Trophoblast cell (in vitro differentiated cells and primary cell): ENCODE data around the gene MSL2.
"Not testable (repeated sequence)": the region's sequence is repeated elsewhere in the genome, so short reads cannot be mapped to it uniquely, and the experiment has no call there.

Experiments
- DNase-seq, 2 donors: peaks; one replicate each; pipeline ENCODE4 v3.0.0-alpha.2; 2016
- H2AFZ ChIP-seq: 2 replicates; pipeline ENCODE4 v1.6.1; 2013; ENCODE audit warnings: low read length, moderate library complexity, mild to moderate bottlenecking; ENCODE audit not compliant: insufficient read depth, poor library complexity
- H2AK5ac ChIP-seq: 2 replicates; pipeline ENCODE4 v1.6.1; 2013; ENCODE audit warnings: mild to moderate bottlenecking, low read length
- H2BK120ac ChIP-seq: 2 replicates; pipeline ENCODE4 v1.6.1; 2013; ENCODE audit warnings: low read length, mild to moderate bottlenecking, moderate library complexity; ENCODE audit not compliant: insufficient read depth, poor library complexity
- H2BK12ac ChIP-seq: 2 replicates; pipeline ENCODE4 v1.6.1; 2013; ENCODE audit warnings: mild to moderate bottlenecking, low read length, moderate library complexity
- H2BK5ac ChIP-seq: 2 replicates; pipeline ENCODE4 v1.6.1; 2013; ENCODE audit warnings: low read length, low read depth, moderate library complexity, mild to moderate bottlenecking; ENCODE audit not compliant: poor library complexity
- H3K14ac ChIP-seq: 2 replicates; pipeline ENCODE4 v1.6.1; 2013; ENCODE audit warnings: mild to moderate bottlenecking, low read length
- H3K18ac ChIP-seq: 2 replicates; pipeline ENCODE4 v1.6.1; 2013; ENCODE audit warnings: mild to moderate bottlenecking, low read length
- H3K23ac ChIP-seq: 2 replicates; pipeline ENCODE4 v1.6.1; 2013; ENCODE audit warnings: low read length
- H3K27ac ChIP-seq: 2 replicates; pipeline ENCODE4 v1.5.1; 2013; ENCODE audit warnings: low read depth, mild to moderate bottlenecking, inconsistent platforms, low read length, moderate library complexity
- H3K27me3 ChIP-seq: 2 replicates; pipeline ENCODE4 v1.6.1; 2013; ENCODE audit warnings: inconsistent platforms, mild to moderate bottlenecking, low read length, moderate library complexity; ENCODE audit not compliant: insufficient read depth
- H3K36me3 ChIP-seq, 2 experiments: 1 replicate in 1 of 2; 2 replicates in 1 of 2; pipeline ENCODE4 v1.6.1; 2013; ENCODE audit warnings: low read length in 2 of 2, mild to moderate bottlenecking in 2 of 2, moderate library complexity in 1 of 2; ENCODE audit not compliant: insufficient read depth in 2 of 2, control insufficient read depth in 1 of 2
- H3K4ac ChIP-seq: 2 replicates; pipeline ENCODE4 v1.6.1; 2013; ENCODE audit warnings: low read depth, mild to moderate bottlenecking, low read length, moderate library complexity
- H3K4me1 ChIP-seq, 2 experiments: 1 replicate in 1 of 2; 2 replicates in 1 of 2; pipeline ENCODE4 v1.6.1; 2013; ENCODE audit warnings: low read length in 2 of 2, mild to moderate bottlenecking in 2 of 2, moderate library complexity in 1 of 2; ENCODE audit not compliant: insufficient read depth in 2 of 2, control insufficient read depth in 1 of 2
- H3K4me2 ChIP-seq: 2 replicates; pipeline ENCODE4 v1.6.1; 2013; ENCODE audit warnings: inconsistent platforms, mild to moderate bottlenecking, low read length, moderate library complexity
- H3K4me3 ChIP-seq: 2 replicates; pipeline ENCODE4 v1.5.1; 2013; ENCODE audit warnings: mild to moderate bottlenecking, low read depth, low read length, inconsistent platforms
- H3K79me1 ChIP-seq: one replicate; pipeline ENCODE4 v1.6.1; 2013; ENCODE audit warnings: low read length
- H3K79me2 ChIP-seq: 2 replicates; pipeline ENCODE4 v1.6.1; 2013; ENCODE audit warnings: low read length, mild to moderate bottlenecking; ENCODE audit not compliant: control insufficient read depth, insufficient read depth, poor library complexity
- H3K9ac ChIP-seq: 2 replicates; pipeline ENCODE4 v1.6.1; 2013; ENCODE audit warnings: mild to moderate bottlenecking, low read length
- H3K9me3 ChIP-seq: 2 replicates; pipeline ENCODE4 v1.6.1; 2013; ENCODE audit warnings: low read depth, mild to moderate bottlenecking, control low read depth, inconsistent platforms, low read length; ENCODE audit not compliant: insufficient read depth
- H4K12ac ChIP-seq: 2 replicates; pipeline ENCODE4 v1.6.1; 2013; ENCODE audit warnings: low read depth, mild to moderate bottlenecking, low read length, moderate library complexity
- H4K8ac ChIP-seq: 2 replicates; pipeline ENCODE4 v1.6.1; 2013; ENCODE audit warnings: low read depth, mild to moderate bottlenecking, low read length, moderate library complexity
- H4K91ac ChIP-seq: one replicate; pipeline ENCODE4 v1.6.1; 2013; ENCODE audit warnings: low read depth, mild to moderate bottlenecking, low read length, moderate library complexity
- WGBS: extraction: QIAGEN DNeasy Blood & Tissue Kit; methylation state at CpG from one replicate; pipeline ENCODE4 v1.1.7; 2013; ENCODE audit warnings: missing lambda C conversion rate; ENCODE audit not compliant: insufficient read length, insufficient coverage; ENCODE audit errors: extremely low coverage; 5-methylcytosine and 5-hydroxymethylcytosine counted together

The MSL2 gene

GRCh38 chr3:136222746-136223145 lies 26.6 kb upstream of the MSL2 start:
- not testable (repeated sequence) for H3K14ac ChIP-seq, H3K18ac ChIP-seq, H2AK5ac ChIP-seq, H4K8ac ChIP-seq, H3K9ac ChIP-seq, H3K27ac ChIP-seq, H3K27me3 ChIP-seq, H2BK120ac ChIP-seq, H3K79me2 ChIP-seq, H3K9me3 ChIP-seq, H3K79me1 ChIP-seq, H3K36me3 ChIP-seq, H2BK12ac ChIP-seq, H3K23ac ChIP-seq, H3K4me3 ChIP-seq, H3K4me2 ChIP-seq, H4K91ac ChIP-seq, H2AFZ ChIP-seq, H4K12ac ChIP-seq, H2BK5ac ChIP-seq, H3K4ac ChIP-seq, H3K4me1 ChIP-seq, DNase-seq
- no CpG with 5 or more reads among the region's 4 CpGs for WGBS

- Histone ChIP-seq H2AFZ (no peak overlapping the region), H3K27me3 (no peaks in the 10 kb centered on the region), H3K9ac (no peak overlapping the region), H3K18ac (no peak overlapping the region), H3K9me3 (no peaks in the 10 kb centered on the region), H3K4ac (no peak overlapping the region), H4K8ac (no peak overlapping the region), H3K4me3 (no peak overlapping the region), H3K79me1 (no peaks in the 10 kb centered on the region), H2AK5ac (no peak overlapping the region), H4K12ac (no peak overlapping the region), H3K23ac (no peak overlapping the region), H3K4me2 (no peak overlapping the region), H3K4me1 (no peaks in the 10 kb centered on the region), H3K79me2 (no peaks in the 10 kb centered on the region), H2BK5ac (no peak overlapping the region), H3K27ac (no peak overlapping the region), H3K14ac (no peak overlapping the region), H4K91ac (no peak overlapping the region), H2BK120ac (no peak overlapping the region), H2BK12ac (no peak overlapping the region), H3K36me3 (no peaks in the 10 kb centered on the region)
- WGBS: no CpG with 5 or more reads among the region's 2 CpGs
- no peak for DNase-seq
These were observed 15.4 kb upstream of the MSL2 start for GRCh38 chr3:136211547-136211946.

GRCh38 chr3:136209921-136210320 lies 13.8 kb upstream of the MSL2 start:
- no peak for DNase-seq
- Histone ChIP-seq H4K12ac (no peak overlapping the region), H3K14ac (no peak overlapping the region), H3K18ac (no peak overlapping the region), H3K9me3 (no peaks in the 10 kb centered on the region), H3K4me3 (no peak overlapping the region), H4K8ac (no peak overlapping the region), H3K79me1 (no peaks in the 10 kb centered on the region), H2BK12ac (no peak overlapping the region), H3K27ac (no peak overlapping the region), H3K79me2 (no peaks in the 10 kb centered on the region), H3K4ac (no peak overlapping the region), H2AK5ac (no peak overlapping the region), H3K23ac (no peak overlapping the region), H3K4me2 (no peak overlapping the region), H4K91ac (no peak overlapping the region), H2AFZ (no peak overlapping the region), H3K36me3 (no peaks in the 10 kb centered on the region), H3K27me3 (no peaks in the 10 kb centered on the region), H2BK5ac (no peak overlapping the region), H2BK120ac (no peak overlapping the region), H3K9ac (no peak overlapping the region), H3K4me1 (no peaks in the 10 kb centered on the region)

DNA sequence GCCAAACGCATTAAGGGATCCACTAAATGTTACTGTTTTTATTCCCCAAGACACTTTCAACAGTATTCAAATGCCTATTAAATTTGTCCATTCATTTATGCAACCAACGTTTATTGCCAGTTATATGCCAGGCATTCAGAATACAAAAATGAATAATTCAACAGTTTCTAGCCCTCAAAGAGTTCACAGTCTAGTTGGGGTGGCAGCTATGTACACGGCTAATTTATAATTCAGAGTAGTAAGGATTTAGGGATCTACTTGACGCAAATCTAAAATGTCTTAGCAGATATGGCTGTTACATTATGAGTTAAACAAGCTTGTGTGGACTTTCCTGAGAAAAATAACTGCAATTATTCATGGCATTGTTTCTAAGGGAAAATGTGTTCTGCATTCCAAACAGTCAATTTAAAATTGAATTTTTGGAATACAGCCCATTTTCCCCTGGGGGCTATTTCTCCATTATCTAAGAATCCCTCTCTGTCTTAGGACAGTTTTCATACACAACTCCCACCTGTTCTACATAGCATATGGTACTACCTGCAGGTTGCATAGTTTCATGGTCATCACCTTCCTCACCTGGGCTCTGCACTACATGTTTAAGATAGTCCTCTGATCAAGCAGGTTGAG lies 11.5 kb upstream of the MSL2 start:
- no peak overlapping the region for H3K23ac ChIP-seq
- H2BK120ac ChIP-seq: no peak overlapping the region
- H2AK5ac ChIP-seq: no peak overlapping the region
- H3K36me3 ChIP-seq: no peaks in the 10 kb centered on the region
- no peak overlapping the region for H3K18ac ChIP-seq
- H3K4me3 ChIP-seq: no peak overlapping the region
- no peak overlapping the region for H4K91ac ChIP-seq
- no peak overlapping the region for H4K12ac ChIP-seq
- no peak overlapping the region for H3K9ac ChIP-seq
- H2BK5ac ChIP-seq: no peak overlapping the region
- H4K8ac ChIP-seq: no peak overlapping the region
- no peaks in the 10 kb centered on the region for H3K4me1 ChIP-seq
- WGBS: no CpG with 5 or more reads among the region's 4 CpGs
- H3K27ac ChIP-seq: no peak overlapping the region
- no peak overlapping the region for H2AFZ ChIP-seq
- no peaks in the 10 kb centered on the region for H3K79me1 ChIP-seq
- no peaks in the 10 kb centered on the region for H3K9me3 ChIP-seq
- H3K14ac ChIP-seq: no peak overlapping the region
- H3K79me2 ChIP-seq: no peaks in the 10 kb centered on the region
- H3K4me2 ChIP-seq: no peak overlapping the region
- no peak overlapping the region for H3K4ac ChIP-seq
- no peak overlapping the region for H2BK12ac ChIP-seq
- no peaks in the 10 kb centered on the region for H3K27me3 ChIP-seq
- peak; percentile 61 to 96 for DNase-seq
